Mesenteric fat pad (tissue), 1 donor: ENCODE measurements around the gene MPZ. TPM values are rescaled to one million over a fixed set of nuclear protein-coding genes. Genes with fewer than 3 reads are reported as not detected.
A peak's percentile ranks its signal among the peaks of the same experiment; 100 is the strongest.
"Not testable (repeated sequence)": the region's sequence is repeated elsewhere in the genome, so short reads cannot be mapped to it uniquely, and the experiment has no call there.

Source experiments
- DNase-seq: peaks from one replicate; pipeline ENCODE4 v3.0.0-alpha.2; 2020; ENCODE audit warnings: low spot score
- long read RNA-seq: library from polyadenylated mRNA; unstranded; transcript quantifications from one replicate; pipeline ENCODE4 v2.0.0, GENCODE V29; 2020
- total RNA-seq: library from RNA; stranded (reverse); fragmentation: NEBNext Ultra II Directional; extraction: Animal tissue kit (Norgen Biotek cat#: 25700); gene quantifications from one replicate; pipeline ENCODE4 v1.2.1, GENCODE V29; 2021
- donor health status: DM: yes; HTN: yes; CAD: no.

Gene MPZ
- 5.5 TPM for total RNA-seq
- long read RNA-seq = 0 reads

GRCh38 chr1:161309868-161310267, at the start of gene MPZ:
MPZ (minus strand) TSS chr1:161309968; CDS start chr1:161309905, 63 bp downstream.
- no peak for DNase-seq

- DNase-seq = no peak
These were observed 49.5 kb upstream of the MPZ start for GRCh38 chr1:161359291-161359690.

GRCh38 chr1:161357073-161357472, 47.3 kb upstream of the MPZ start:
- no peak for DNase-seq

GRCh38 chr1:161351482-161351881, 41.7 kb upstream of the MPZ start:
- no peak for DNase-seq

GRCh38 chr1:161350671-161351070, 40.9 kb upstream of the MPZ start:
- DNase-seq = no peak

- DNase-seq = no peak
These were observed 33.1 kb upstream of the MPZ start for GRCh38 chr1:161342821-161343220.

GRCh38 chr1:161342177-161342576, 32.4 kb upstream of the MPZ start:
- DNase-seq = no peak

- no peak for DNase-seq
These were observed 26.0 kb upstream of the MPZ start for GRCh38 chr1:161335796-161336195.

GRCh38 chr1:161333166-161333565, 23.4 kb upstream of the MPZ start:
- DNase-seq = no peak

- no peak for DNase-seq
These were observed 20.6 kb upstream of the MPZ start for GRCh38 chr1:161330346-161330745.

GRCh38 chr1:161324020-161324419, 14.3 kb upstream of the MPZ start:
- no peak for DNase-seq

- DNase-seq = not testable (repeated sequence)
These were observed 6.3 kb upstream of the MPZ start for GRCh38 chr1:161315841-161316674.

- peak; percentile 94 for DNase-seq
These were observed 4.6 kb upstream of the MPZ start, which contains the start of gene SDHC for GRCh38 chr1:161314201-161314981. SDHC (plus strand) TSS chr1:161314381; CDS start chr1:161314406, 25 bp downstream.

GRCh38 chr1:161313554-161314200, 3.9 kb upstream of the MPZ start:
- no peak for DNase-seq

- DNase-seq = no peak
These were observed 1.9 kb upstream of the MPZ start for GRCh38 chr1:161311595-161312181.

GRCh38 chr1:161307892-161308638, 1.7 kb downstream of the MPZ start:
- no peak for DNase-seq

GRCh38 chr1:161307230-161307768, 2.5 kb downstream of the MPZ start:
- no peak for DNase-seq

GRCh38 chr1:161305867-161306519, 3.8 kb downstream of the MPZ start:
- peak; percentile 92 for DNase-seq

GRCh38 chr1:161304927-161305866, 4.6 kb downstream of the MPZ start:
- DNase-seq = no peak
